Activated T-helper 2 cell treated with anti-CD3 and anti-CD28 coated beads, Interferon-gamma antibody, Interleukin-2, Interleukin-4, amounts not matched to agents 10 μg/mL and 5 μg/mL and 100 μg/mL, durations not matched to agents 14 hours and 24 hours and 36 hours (primary cell): Measurements from ENCODE around the gene LEF1. TPM values are rescaled to one million over a fixed set of nuclear protein-coding genes. Genes with fewer than 3 reads are reported as not detected.
A peak's percentile ranks its signal among the peaks of the same experiment; 100 is the strongest.

Source experiments
- DNase-seq: peaks from one replicate; pipeline ENCODE4 v3.0.0; 2021; ENCODE audit warnings: low spot score
- H3K27ac Mint-ChIP-seq: one replicate; pipeline ENCODE4 v1.8.0; 2021; ENCODE audit warnings: mixed read lengths
- H3K27me3 Mint-ChIP-seq: one replicate; pipeline ENCODE4 v1.8.0; 2021; ENCODE audit warnings: low read depth, mixed read lengths
- H3K36me3 Mint-ChIP-seq: one replicate; pipeline ENCODE4 v1.8.0; 2021; ENCODE audit warnings: low read depth, mixed read lengths
- H3K4me1 Mint-ChIP-seq: one replicate; pipeline ENCODE4 v1.8.0; 2021; ENCODE audit warnings: low read depth, mixed read lengths
- H3K4me3 Mint-ChIP-seq: one replicate; pipeline ENCODE4 v1.8.0; 2021; ENCODE audit warnings: low read depth, mild to moderate bottlenecking, moderate library complexity, mixed read lengths
- H3K9me3 Mint-ChIP-seq: one replicate; pipeline ENCODE4 v1.8.0; 2021; ENCODE audit warnings: mixed read lengths
- intact Hi-C: fragments of 100-400 bp; cut with micrococcal nuclease; formaldehyde crosslinking; loops from one replicate; pipeline ENCODE4 v1.15.1; 2023
- total RNA-seq: library from RNA; stranded (reverse); gene quantifications from 2 replicates; pipeline ENCODE4 v1.2.3, GENCODE V29; 2022

The LEF1 gene
- total RNA-seq, 1 donor from 2014 or later, result 77.0 TPM

GRCh38 chr4:108141213-108141950 is 27.4 kb downstream of the LEF1 start:
- H3K27me3 Mint-ChIP-seq, result no peaks in the 10 kb centered on the region
- peaks cover 41% of the 10 kb centered on the region for H3K36me3 Mint-ChIP-seq
- peaks cover 81% of the 10 kb centered on the region for H3K4me1 Mint-ChIP-seq
- DNase-seq, result no peak
- H3K4me3 Mint-ChIP-seq, result peak overlapping the region; percentile 72
- H3K9me3 Mint-ChIP-seq, result no peaks in the 10 kb centered on the region
- peak overlapping the region; percentile 65 for H3K27ac Mint-ChIP-seq
- intact Hi-C loops, result loop anchor here (10.0 kb wide), 1 partner anchor 283 kb away; no protein-coding TSS in a partner anchor

DNA sequence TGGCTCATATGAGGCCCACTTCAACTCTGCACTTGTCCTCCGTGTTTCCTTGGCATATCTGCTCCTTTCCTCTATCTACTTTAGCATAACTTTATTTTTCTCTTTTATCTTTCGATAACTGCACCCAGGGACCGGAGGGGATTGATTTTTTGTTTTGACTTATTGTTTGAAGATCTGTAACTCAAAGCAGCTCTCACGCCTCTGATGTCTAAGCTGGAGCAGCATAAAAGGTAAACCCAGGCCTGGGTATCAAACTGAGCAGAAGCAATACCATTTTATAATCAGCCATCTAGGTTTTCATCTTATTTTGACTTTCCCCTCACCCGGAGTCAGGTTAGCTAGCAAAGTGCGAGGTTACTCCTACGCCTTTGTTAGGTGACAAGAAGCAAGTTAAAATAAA is 28.4 kb downstream of the LEF1 start:
- Mint-ChIP-seq H3K36me3 (peaks cover 33% of the 10 kb centered on the region), H3K4me3 (peak overlapping the region; percentile 72), H3K27ac (peak overlapping the region; percentile 91), H3K4me1 (peaks cover 79% of the 10 kb centered on the region), H3K9me3 (no peaks in the 10 kb centered on the region), H3K27me3 (no peaks in the 10 kb centered on the region)
- intact Hi-C loops, result loop anchor here (10.0 kb wide), 1 partner anchor 284 kb away; no protein-coding TSS in a partner anchor
- DNase-seq, result no peak

- Mint-ChIP-seq H3K4me3 (peak overlapping the region; percentile 55), H3K27me3 (no peaks in the 10 kb centered on the region), H3K36me3 (peaks cover 41% of the 10 kb centered on the region), H3K9me3 (no peaks in the 10 kb centered on the region), H3K27ac (peak overlapping the region; percentile 92), H3K4me1 (peaks cover 84% of the 10 kb centered on the region)
- intact Hi-C loops, result loop anchor here (1.0 to 5.0 kb wide), 3 partner anchors 20 to 33 kb away; no protein-coding TSS in a partner anchor
- DNase-seq, result no peak
Measured at GRCh38 chr4:108139089-108139488, 29.6 kb downstream of the LEF1 start.

DNA sequence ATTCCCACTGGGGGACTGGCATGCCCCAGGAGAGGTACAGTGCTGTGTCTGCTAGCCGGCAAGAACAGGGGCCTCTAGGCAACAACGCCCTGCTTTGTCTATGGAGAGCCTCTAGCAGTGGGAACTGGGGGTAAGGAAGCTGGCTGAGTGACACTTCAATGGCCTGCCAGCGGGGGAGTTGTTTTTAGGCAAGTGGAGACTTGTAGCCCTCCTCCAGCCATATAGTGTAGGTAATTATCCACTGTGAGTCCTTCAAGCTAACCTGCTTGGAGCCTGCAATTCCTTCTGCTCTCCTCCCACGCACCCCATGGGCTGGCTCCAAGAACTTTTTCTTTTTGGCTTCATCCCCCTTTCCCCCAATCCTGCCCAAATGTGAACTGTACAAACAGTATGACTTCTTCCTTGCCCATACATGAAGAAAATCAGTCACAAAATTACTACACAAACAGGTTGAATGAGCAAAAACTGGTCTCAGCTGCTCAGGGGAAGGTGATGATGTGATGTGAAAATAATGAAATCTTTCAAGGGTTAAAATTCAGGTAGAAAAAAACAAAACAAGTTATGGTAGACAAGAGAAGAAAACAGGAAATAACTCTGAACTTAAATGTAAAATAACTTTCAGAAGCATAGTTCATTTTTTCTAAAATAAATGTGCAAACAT is 33.1 kb downstream of the LEF1 start:
- intact Hi-C loops, result loop anchor here (5.0 kb wide), 1 partner anchor 37 kb away; no protein-coding TSS in a partner anchor
- no peak for DNase-seq
- Mint-ChIP-seq H3K9me3 (no peaks in the 10 kb centered on the region), H3K36me3 (peaks cover 38% of the 10 kb centered on the region), H3K4me3 (no peak overlapping the region), H3K27ac (peak overlapping the region; percentile 44), H3K4me1 (peaks cover 62% of the 10 kb centered on the region), H3K27me3 (no peaks in the 10 kb centered on the region)

DNA sequence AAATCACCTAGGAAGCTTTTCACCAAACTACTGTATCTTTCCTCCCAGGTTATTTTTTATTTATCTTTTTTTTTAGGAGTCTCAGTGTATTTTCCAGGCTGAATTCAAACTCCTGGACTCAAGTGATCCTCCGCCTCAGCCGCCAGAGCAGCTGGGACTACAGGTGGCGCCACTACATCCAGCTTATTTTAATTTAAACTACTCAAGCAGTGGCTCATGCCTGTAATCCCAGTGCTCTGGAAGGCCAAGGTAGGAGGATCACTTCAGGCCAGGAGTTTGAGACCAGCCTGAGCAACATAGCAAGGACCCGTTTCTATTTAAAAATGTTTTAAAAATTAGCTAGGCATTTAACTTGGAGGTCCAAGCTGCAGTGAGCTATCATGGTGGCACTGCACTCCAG is 37.8 kb downstream of the LEF1 start:
- Mint-ChIP-seq H3K4me3 (no peak overlapping the region), H3K36me3 (peaks cover 51% of the 10 kb centered on the region), H3K27ac (no peak overlapping the region), H3K9me3 (no peaks in the 10 kb centered on the region), H3K27me3 (no peaks in the 10 kb centered on the region), H3K4me1 (peaks cover 52% of the 10 kb centered on the region)
- intact Hi-C loops, result no loop called here
- no peak for DNase-seq

- no peaks in the 10 kb centered on the region for H3K27me3 Mint-ChIP-seq
- DNase-seq, result no peak
- H3K4me3 Mint-ChIP-seq, result no peak overlapping the region
- intact Hi-C loops, result no loop called here
- H3K36me3 Mint-ChIP-seq, result peaks cover 49% of the 10 kb centered on the region
- H3K9me3 Mint-ChIP-seq, result no peaks in the 10 kb centered on the region
- peaks cover 38% of the 10 kb centered on the region for H3K4me1 Mint-ChIP-seq
- H3K27ac Mint-ChIP-seq, result no peak overlapping the region
Measured at GRCh38 chr4:108129196-108129595, 39.5 kb downstream of the LEF1 start.

DNA sequence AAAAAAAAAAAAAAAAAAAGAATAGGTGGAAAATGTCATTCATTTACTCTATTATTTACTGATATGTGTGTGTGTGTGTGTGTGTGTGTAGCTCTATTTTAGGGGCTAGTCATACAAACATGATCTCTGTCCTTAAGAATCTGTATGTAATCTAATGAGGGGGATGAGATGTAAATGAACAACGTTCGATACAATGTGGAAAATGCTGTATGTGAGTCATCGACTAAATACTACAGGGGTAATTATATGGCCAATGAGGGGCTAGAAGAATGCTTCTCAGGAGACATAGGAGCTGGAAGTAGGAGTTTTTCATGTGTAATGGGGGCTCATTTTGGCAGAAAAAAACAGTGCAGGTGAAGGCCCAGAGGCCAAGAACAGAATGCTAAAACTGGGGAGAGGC is 41.9 kb downstream of the LEF1 start:
- no peaks in the 10 kb centered on the region for H3K9me3 Mint-ChIP-seq
- intact Hi-C loops, result no loop called here
- peaks cover 47% of the 10 kb centered on the region for H3K36me3 Mint-ChIP-seq
- H3K4me1 Mint-ChIP-seq, result peaks cover 37% of the 10 kb centered on the region
- no peak for DNase-seq
- no peak overlapping the region for H3K4me3 Mint-ChIP-seq
- no peaks in the 10 kb centered on the region for H3K27me3 Mint-ChIP-seq
- H3K27ac Mint-ChIP-seq, result peak overlapping the region; percentile 17

DNA sequence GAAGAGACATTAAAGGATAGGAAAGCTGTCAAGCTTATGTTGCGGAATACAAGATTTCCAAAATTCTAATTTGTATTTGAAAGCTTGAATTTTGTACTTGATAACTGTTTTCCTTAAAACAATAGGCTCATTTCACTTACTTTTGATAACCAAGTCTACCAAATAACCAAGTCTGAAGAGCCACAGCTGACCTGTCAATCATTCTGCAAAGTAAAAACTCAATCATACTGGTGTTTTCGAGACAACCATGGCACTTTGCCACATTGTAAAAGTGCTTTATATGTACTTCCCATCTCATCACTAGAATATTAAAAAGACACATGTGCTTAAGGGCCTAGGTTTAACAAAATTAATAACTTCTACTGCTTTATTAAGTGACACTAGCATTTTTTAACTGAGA is 47.9 kb downstream of the LEF1 start:
- intact Hi-C loops, result no loop called here
- Mint-ChIP-seq H3K9me3 (no peaks in the 10 kb centered on the region), H3K4me1 (peaks cover 61% of the 10 kb centered on the region), H3K27me3 (no peaks in the 10 kb centered on the region), H3K4me3 (no peak overlapping the region), H3K27ac (peak overlapping the region; percentile 17), H3K36me3 (peaks cover 39% of the 10 kb centered on the region)
- DNase-seq, result no peak

- Mint-ChIP-seq H3K9me3 (no peaks in the 10 kb centered on the region), H3K27me3 (no peaks in the 10 kb centered on the region), H3K4me1 (peaks cover 73% of the 10 kb centered on the region), H3K4me3 (peak overlapping the region; percentile 30), H3K36me3 (peaks cover 29% of the 10 kb centered on the region), H3K27ac (peak overlapping the region; percentile 71)
- intact Hi-C loops, result loop anchor here (1.0 to 5.0 kb wide), 3 partner anchors 20 to 503 kb away; partner anchors contain the start of gene RPL34
- no peak for DNase-seq
Measured at GRCh38 chr4:108119199-108119800, 49.4 kb downstream of the LEF1 start.

DNA sequence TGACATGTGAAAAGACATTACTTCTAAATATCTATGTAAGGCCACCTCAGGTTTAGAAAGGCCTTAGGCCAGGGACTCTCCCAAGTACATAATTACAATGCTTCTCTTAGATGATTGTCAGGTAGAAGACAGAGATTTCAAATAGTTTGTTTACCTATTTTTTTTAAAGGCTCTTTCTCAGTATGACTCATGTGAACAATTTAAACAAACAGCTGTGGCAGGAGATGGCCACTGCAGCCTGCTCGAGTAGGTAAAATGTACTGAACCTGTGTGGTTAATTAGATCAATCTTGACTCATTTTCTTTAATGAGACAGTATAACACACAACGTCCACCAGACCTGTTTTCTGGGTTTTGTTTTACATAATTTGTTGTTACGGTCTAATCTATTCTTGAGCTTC is 50.2 kb downstream of the LEF1 start:
- H3K27me3 Mint-ChIP-seq, result no peaks in the 10 kb centered on the region
- H3K4me1 Mint-ChIP-seq, result peaks cover 80% of the 10 kb centered on the region
- H3K4me3 Mint-ChIP-seq, result peak overlapping the region; percentile 3
- no peaks in the 10 kb centered on the region for H3K9me3 Mint-ChIP-seq
- peak overlapping the region; percentile 71 for H3K27ac Mint-ChIP-seq
- intact Hi-C loops, result loop anchor here (2.0 to 5.0 kb wide), 2 partner anchors 48 to 504 kb away; partner anchors contain the start of gene RPL34
- H3K36me3 Mint-ChIP-seq, result peaks cover 27% of the 10 kb centered on the region
- no peak for DNase-seq

- peaks cover 26% of the 10 kb centered on the region for H3K36me3 Mint-ChIP-seq
- H3K4me1 Mint-ChIP-seq, result peaks cover 86% of the 10 kb centered on the region
- H3K4me3 Mint-ChIP-seq, result peak overlapping the region; percentile 63
Measured at GRCh38 chr4:108117418-108118182, 51.1 kb downstream of the LEF1 start.

More at GRCh38 chr4:108117418-108118182, 51.1 kb downstream of the LEF1 start:
- H3K27ac Mint-ChIP-seq, result peak overlapping the region; percentile 74
- intact Hi-C loops, result loop anchor here (2.0 to 5.0 kb wide), 3 partner anchors 17 to 505 kb away; partner anchors contain the start of gene RPL34
- H3K9me3 Mint-ChIP-seq, result no peaks in the 10 kb centered on the region
- H3K27me3 Mint-ChIP-seq, result no peaks in the 10 kb centered on the region
- DNase-seq, result no peak
